Colonic mucosa (tissue), 4 donors: ENCODE data around the gene AP2S1. TPM values are rescaled to one million over a fixed set of nuclear protein-coding genes. Genes with fewer than 3 reads are reported as not detected.

Experiments used
- DNase-seq: peaks from one replicate; pipeline ENCODE4 v3.0.0-alpha.2; 2020
- H3K27ac ChIP-seq: fragments of 200-600 bp; one replicate; pipeline ENCODE4 v1.8.0; 2021
- H3K27me3 ChIP-seq: fragments of 200-600 bp; one replicate; pipeline ENCODE4 v1.8.0; 2021
- H3K36me3 ChIP-seq: fragments of 200-600 bp; one replicate; pipeline ENCODE4 v1.8.0; 2021
- H3K4me1 ChIP-seq: fragments of 200-600 bp; one replicate; pipeline ENCODE4 v1.8.0; 2021; ENCODE audit warnings: mild to moderate bottlenecking
- H3K4me3 ChIP-seq: fragments of 200-600 bp; one replicate; pipeline ENCODE4 v1.8.0; 2021
- H3K9ac ChIP-seq, 2 donors: one replicate each; pipeline ENCODE4 v1.7.0; 2013; ENCODE audit warnings: control low read depth in 2 of 2, low read depth in 2 of 2, low read length in 2 of 2
- H3K9me3 ChIP-seq: fragments of 200-600 bp; one replicate; pipeline ENCODE4 v1.8.0; 2021
- CTCF ChIP-seq: fragments of 200-600 bp; IDR thresholded peaks from one replicate; pipeline ENCODE4 v1.8.0; 2022; ENCODE audit warnings: antibody characterized with exemption, mild to moderate bottlenecking
- intact Hi-C: fragments of 100-400 bp; cut with DNase I; formaldehyde crosslinking; loops from one replicate; pipeline ENCODE4 v1.14.1; 2022
- total RNA-seq, 2 donors: library from RNA; stranded (reverse); fragmentation: NEBNext Ultra II Directional in 1 of 2; extraction: Animal tissue kit (Norgen Biotek cat#: 25700) in 1 of 2; gene quantifications; one replicate each; pipeline ENCODE4 v1.2.1, GENCODE V29; 2021
- donor health status: healthy.
- donor health status: DM: no; HTN: no; CAD: no.
- donor health status: DM: no; HTN: no; CAD: no.

Gene AP2S1
- total RNA-seq, 2 donors from 2014 or later: 132 to 208 TPM

- Histone ChIP-seq H3K9me3 (no peaks in the 10 kb centered on the region), H3K4me3 (no peak overlapping the region), H3K36me3 (no peaks in the 10 kb centered on the region), H3K27me3 (no peaks in the 10 kb centered on the region), H3K27ac (no peak overlapping the region), H3K9ac (peak overlapping the region in 1 of 2 donors; percentile 34), H3K4me1 (peaks cover 11% of the 10 kb centered on the region)
- no peak for DNase-seq
- intact Hi-C loops: no loop called here
- TF ChIP-seq CTCF: no peak
Measured at GRCh38 chr19:46788968-46789338, 61.7 kb downstream of the AP2S1 start.

- no peak for TF ChIP-seq CTCF
- intact Hi-C loops: no loop called here
- Histone ChIP-seq H3K9ac (peak within 1 kb of the TSS; percentile 96 to 98), H3K27me3 (no peaks in the 10 kb centered on the region), H3K4me3 (peak within 1 kb of the TSS; percentile 84), H3K27ac (peak within 1 kb of the TSS; percentile 95), H3K9me3 (no peaks in the 10 kb centered on the region), H3K36me3 (no peaks in the 10 kb centered on the region), H3K4me1 (peaks cover 13% of the 10 kb centered on the region)
- DNase-seq: peak; percentile 99
Measured at GRCh38 chr19:46788262-46788967, 62.2 kb downstream of the AP2S1 start, which contains the start of gene SLC1A5. TSS of gene SLC1A5 (minus strand) at chr19:46788594. CDS start at chr19:46787965, 629 bp downstream.

Other genes starting within 250 kb of the AP2S1 start
- 100 to 1,000 TPM; 309 to 444 TPM for gene CALM3, start 249.5 kb downstream of the AP2S1 start, total RNA-seq
- under 1 TPM; 0.82 TPM for gene PTGIR, start 225.8 kb downstream of the AP2S1 start, total RNA-seq
- not detected for gene GNG8, start 214.6 kb downstream of the AP2S1 start, total RNA-seq
- 1 to 10 TPM; 1.6 to 5.3 TPM for gene DACT3, start 189.7 kb downstream of the AP2S1 start, total RNA-seq
- 10 to 100 TPM; 60.9 to 61.8 TPM for gene PRKD2, start 133.7 kb downstream of the AP2S1 start, total RNA-seq
- gene FKRP, start 104.8 kb downstream of the AP2S1 start, total RNA-seq: 10 to 100 TPM in 1 of 2 donors, 1 to 10 TPM in 1; 8.4 to 10.4 TPM
- gene STRN4, start 104.4 kb downstream of the AP2S1 start, total RNA-seq: 10 to 100 TPM; 56.5 to 90.0 TPM
- 100 to 1,000 TPM in 1 of 2 donors, 10 to 100 TPM in 1; 84.3 to 169 TPM for gene SLC1A5, start 62.3 kb downstream of the AP2S1 start, total RNA-seq
- gene ARHGAP35, start 10.2 kb upstream of the AP2S1 start, total RNA-seq: 10 to 100 TPM; 45.1 to 61.3 TPM
- gene NPAS1, start 169.0 kb upstream of the AP2S1 start, total RNA-seq: under 1 TPM; 0.35 to 0.64 TPM
- gene TMEM160, start 197.8 kb upstream of the AP2S1 start, total RNA-seq: 10 to 100 TPM; 25.2 to 47.4 TPM